Measurements from ENCODE around the gene TMEM97. TPM values are rescaled to one million over a fixed set of nuclear protein-coding genes. Genes with fewer than 3 reads are reported as not detected.

TMEM97 gene
- total and polyA plus RNA-seq, 9 of the 15 experiments (the other 6 are each of a cell fraction or from before 2014, with no cell fraction given), result 34.6 to 121 (median 76.0) TPM

- no peak overlapping the region for H3K4me3 ChIP-seq
- no peak overlapping the region for H3K4me2 ChIP-seq (ENCODE audit: insufficient read depth, low read length)
- H3K9me3 ChIP-seq (replicated peaks; ENCODE audit: control insufficient read depth, insufficient read depth, low read depth, low read length), result no peaks in the 10 kb centered on the region
- no peaks in the 10 kb centered on the region; the same call in none of the 2 replicates for H4K20me1 ChIP-seq (replicated peaks; ENCODE audit: control insufficient read depth, insufficient read depth, low read length)
- DNase-seq (ENCODE audit: extremely low read depth in 1 of 4, low spot score in 3 of 4), result no peak
- 97% methylated on average over 2 of the region's 2 CpGs for WGBS (ENCODE audit: insufficient coverage, low coverage, missing lambda C conversion rate)
- intact Hi-C loops (cut with micrococcal nuclease) (no loop called here), in situ Hi-C loops (cut with MboI) (no loop called here)
- CTCF ChIA-PET (ENCODE audit: low intra/inter-chr PET ratio), result interaction anchor here (0.5 kb wide), 1 partner anchor 579 kb away, joined by 5 read pairs; no protein-coding TSS in a partner anchor
- peaks cover 92% of the 10 kb centered on the region for H3K36me3 ChIP-seq (ENCODE audit: control insufficient read depth, insufficient read depth, low read length)
- peaks cover 2% of the 10 kb centered on the region for H3K9me1 ChIP-seq (ENCODE audit: control insufficient read depth, insufficient read depth, low read length)
- no peaks in the 10 kb centered on the region for H3K27me3 ChIP-seq (ENCODE audit: control insufficient read depth in 2 of 2, insufficient read depth in 2 of 2, low read length in 2 of 2)
- H3K4me1 ChIP-seq (replicated peaks in 1 of 2; ENCODE audit: control insufficient read depth in 2 of 2, insufficient read depth in 2 of 2, low read length in 2 of 2), result peaks cover 0 to 3% of the 10 kb centered on the region in 2 experiments; a peak in 1 of 5 replicates
- H3K9ac ChIP-seq (ENCODE audit: insufficient read depth in 1 of 2, low read depth in 2 of 2, low read length in 2 of 2), result no peak overlapping the region
- FAIRE-seq, result no peak
- H3K79me2 ChIP-seq (ENCODE audit: control insufficient read depth, insufficient read depth, low read length), result no peaks in the 10 kb centered on the region
- BruUV-seq (replicated peaks), result no TSS peak
- POLR2A ChIA-PET, result interaction anchor here (0.7 to 4.2 kb wide), 4 partner anchors 10 to 34 kb away, joined by 3 to 44 read pairs (median 17); partner anchors contain the start of genes IFT20, POLDIP2 and TNFAIP1
- TF ChIP-seq PML (IDR thresholded peaks at IDR 0.05; ENCODE audit: low read length) (no peak), TSHZ1 (CRISPR knock-in tag; IDR thresholded peaks at IDR 0.05) (no peak), POLR2B (IDR thresholded peaks at IDR 0.05; ENCODE audit: low read depth, partially characterized antibody) (peak; percentile 26), CCNT2 (IDR thresholded peaks at IDR 0.05; ENCODE audit: borderline replicate concordance, extremely low read depth, insufficient read length, low read depth, low read length) (no peak), ZBTB7A (IDR thresholded peaks at IDR 0.05; ENCODE audit: borderline replicate concordance, control insufficient read depth, low read depth, low read length) (no peak), ZNF24 (IDR thresholded peaks at IDR 0.05) (no peak), ZNF583 (CRISPR knock-in tag; IDR thresholded peaks at IDR 0.05) (no peak), SUPT5H (IDR thresholded peaks at IDR 0.05) (peak; percentile 48; the same call in 1 of the 2 replicates)
- H3K27ac ChIP-seq (ENCODE audit: extremely low read depth, low read depth, low read length), result no peak overlapping the region
- no peak for ATAC-seq
- H2AFZ ChIP-seq (ENCODE audit: low read depth, low read length), result no peak overlapping the region
Observed at GRCh38 chr17:28346199-28346580, 27.2 kb downstream of the TMEM97 start.

Data from K562 (cell line).